HG02884 (cell line): ENCODE data around the gene OMP.

Experiments used
- ATAC-seq: cut with Tn5 transposase; IDR thresholded peaks from one replicate; pipeline ENCODE4 v1.9.1; 2021; ENCODE audit warnings: mild to moderate bottlenecking, moderate library complexity; ENCODE audit not compliant: unreplicated experiment

The OMP gene

GRCh38 chr11:77120571-77120970 lies 17.9 kb downstream of the OMP start:
- ATAC-seq, result no peak

DNA sequence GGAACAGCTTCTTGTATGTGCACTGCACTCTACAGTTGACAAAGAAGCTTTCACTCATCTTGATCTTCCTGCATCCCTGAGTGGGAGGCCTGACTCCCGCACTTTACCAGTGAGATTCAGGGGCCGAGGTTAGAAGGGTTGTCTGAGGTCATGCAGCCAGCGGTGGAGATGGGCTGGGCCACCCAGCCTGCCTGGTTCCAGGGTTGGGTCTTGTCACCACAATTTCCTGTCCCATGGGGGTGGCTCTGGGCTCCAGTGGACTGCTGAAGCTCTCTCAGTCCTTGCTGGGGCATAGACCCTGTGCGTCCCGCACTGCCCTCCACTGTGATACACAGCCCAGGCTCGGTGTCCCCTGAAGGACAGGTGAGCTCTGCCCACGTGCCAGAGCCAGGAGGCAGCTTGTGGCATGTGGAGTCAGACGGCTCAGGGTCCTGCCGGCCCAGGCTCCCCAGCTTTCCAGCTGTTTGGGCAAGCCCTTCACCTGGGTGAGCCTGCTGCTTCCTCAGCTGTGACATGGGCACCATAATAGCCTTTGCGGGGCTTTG lies 18.5 kb downstream of the OMP start:
- ATAC-seq, result no peak

DNA sequence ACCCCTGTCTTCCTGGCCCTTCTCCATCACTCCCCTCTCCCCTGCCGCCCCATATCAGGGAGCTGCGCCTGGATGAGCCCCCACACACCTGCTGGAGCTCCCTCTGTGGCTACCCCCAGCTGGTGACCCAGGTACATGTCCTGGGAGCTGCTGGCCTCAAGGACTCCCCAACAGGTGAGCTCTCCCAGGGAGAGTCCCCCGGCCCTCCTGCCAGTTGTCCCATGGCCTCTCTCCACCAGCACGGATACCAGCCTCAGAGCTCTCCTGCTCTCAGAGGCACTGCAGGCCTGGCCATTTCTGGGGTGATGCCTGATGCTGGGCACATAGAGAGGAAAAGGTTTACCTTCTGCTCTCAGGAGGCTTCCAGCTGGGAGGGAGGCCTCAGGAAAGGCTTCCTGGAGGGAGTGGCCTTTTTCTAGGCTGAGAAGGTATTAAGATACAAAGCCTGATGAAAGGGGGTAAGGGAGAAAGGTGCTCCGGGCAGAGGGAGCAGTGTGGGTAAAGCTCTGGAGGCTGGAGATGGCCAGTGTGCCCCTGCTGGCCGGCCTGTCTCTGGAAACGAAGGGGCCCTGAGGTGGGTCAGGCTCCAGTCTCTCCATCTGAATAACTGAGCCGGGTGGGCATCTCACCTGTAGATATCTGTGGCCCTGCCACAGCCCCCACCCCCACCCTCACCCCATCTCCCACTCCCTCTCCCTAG lies 19.4 kb downstream of the OMP start:
- no peak for ATAC-seq

GRCh38 chr11:77122576-77123212 lies 20.1 kb downstream of the OMP start:
- no peak for ATAC-seq

DNA sequence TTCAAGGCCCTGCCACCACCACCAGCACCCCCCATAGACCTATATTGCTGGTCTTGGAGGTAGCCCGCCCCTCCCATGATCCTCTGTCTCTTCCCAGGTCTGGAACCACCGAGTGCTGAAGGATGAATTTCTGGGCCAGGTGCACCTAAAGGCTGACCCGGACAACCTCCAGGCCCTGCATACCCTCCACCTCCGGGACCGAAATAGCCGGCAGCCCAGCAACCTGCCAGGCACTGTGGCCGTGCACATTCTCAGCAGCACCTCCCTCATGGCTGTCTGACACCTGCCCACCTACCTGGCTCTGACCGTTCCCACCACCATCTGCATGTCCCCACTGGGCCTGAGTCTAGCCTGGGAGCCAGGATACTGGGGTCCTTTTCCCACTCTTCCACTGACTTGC lies 21.0 kb downstream of the OMP start:
- ATAC-seq, result no peak

- no peak for ATAC-seq
Observed at GRCh38 chr11:77124041-77124440, 21.4 kb downstream of the OMP start.

DNA sequence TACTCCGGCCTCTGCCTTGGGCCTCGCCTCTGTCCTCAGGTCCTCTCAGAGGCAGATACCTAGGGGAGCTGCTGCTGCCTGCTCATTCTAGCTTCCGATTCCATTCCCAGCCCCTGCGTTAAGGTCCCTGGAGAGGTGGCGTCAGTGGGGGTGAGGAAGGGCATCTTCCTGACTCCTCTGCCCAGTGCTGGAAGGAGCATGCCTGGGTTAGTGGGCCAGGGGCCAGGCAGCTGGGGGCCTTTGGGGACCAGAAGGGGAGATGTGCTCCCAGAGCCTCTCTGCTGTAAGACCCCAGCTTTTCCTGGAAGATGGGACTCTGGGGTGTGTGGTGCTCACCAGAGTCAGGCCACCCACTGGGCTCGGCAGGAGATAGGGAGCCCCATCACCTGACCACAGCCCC lies 21.8 kb downstream of the OMP start:
- ATAC-seq, result no peak

DNA sequence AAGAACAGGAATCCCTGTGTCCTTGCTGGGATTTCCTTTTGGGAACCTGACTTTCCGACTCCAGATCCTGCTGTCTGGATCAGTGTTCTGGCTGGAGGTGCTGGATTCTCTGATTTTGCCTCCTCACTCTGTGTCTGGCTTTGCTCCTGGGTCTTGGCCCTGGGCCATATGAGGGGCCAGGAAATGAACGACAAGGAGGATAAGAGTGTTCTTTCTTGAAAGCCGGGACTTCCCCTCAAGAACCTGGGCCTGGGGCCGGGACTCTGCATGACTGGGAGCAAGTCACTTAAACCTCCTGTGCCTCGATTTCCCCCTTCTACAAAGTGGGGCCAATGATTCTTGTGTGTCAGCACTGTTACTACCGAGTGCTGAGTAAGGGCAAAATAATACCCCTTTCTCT lies 22.6 kb downstream of the OMP start:
- no peak for ATAC-seq

GRCh38 chr11:77125695-77126094 lies 23.1 kb downstream of the OMP start:
- ATAC-seq, result no peak

DNA sequence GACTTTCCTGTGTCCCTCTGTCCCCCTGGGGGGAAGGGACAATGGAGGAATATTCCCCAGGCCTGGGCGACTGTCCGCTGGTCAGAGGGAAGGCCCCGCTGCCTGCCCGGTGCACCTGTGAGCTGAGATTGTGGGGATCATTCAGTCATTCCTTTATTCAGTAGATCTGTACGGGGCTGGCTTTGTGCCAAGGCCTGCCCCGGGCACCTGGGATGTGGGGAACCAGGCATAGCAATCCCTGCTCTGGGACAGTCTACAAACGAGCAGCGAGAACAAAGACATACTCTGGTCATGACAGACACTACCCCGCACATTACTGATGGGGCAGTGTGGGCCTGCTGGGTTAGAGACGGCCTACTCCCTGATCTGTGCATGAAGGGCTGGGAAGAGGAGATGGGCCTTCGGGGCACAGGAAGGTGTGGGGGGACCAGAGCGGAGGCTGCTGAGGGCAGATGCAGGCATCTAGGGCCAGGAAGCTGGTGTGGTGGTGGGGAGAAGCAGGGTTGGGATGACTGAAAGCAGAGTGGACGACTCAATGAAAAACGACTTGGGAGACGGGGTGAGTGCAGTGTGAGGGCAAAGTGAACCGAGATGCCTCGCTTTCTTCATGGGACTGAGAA lies 23.6 kb downstream of the OMP start:
- ATAC-seq, result no peak

DNA sequence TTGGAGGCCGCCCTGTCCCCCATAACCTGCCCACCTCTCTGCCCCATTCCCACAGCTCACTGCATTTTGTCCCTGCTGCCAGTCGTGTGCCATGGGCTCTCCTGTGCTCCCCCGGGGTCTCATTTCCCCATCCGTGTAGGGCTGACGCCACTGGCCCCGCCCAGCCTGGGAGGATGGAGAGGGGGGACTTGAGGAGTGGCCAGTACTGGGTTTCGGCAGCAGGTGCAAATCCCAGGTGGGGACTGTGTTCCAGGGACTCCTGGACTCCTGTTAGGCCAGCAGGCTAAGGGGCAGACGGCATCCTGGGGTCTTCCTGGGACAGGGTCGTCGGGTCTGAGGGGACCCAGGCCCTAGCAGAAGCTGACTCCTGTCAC lies 24.2 kb downstream of the OMP start:
- ATAC-seq, result no peak

GRCh38 chr11:77127235-77127911 lies 24.7 kb downstream of the OMP start:
- no peak for ATAC-seq

DNA sequence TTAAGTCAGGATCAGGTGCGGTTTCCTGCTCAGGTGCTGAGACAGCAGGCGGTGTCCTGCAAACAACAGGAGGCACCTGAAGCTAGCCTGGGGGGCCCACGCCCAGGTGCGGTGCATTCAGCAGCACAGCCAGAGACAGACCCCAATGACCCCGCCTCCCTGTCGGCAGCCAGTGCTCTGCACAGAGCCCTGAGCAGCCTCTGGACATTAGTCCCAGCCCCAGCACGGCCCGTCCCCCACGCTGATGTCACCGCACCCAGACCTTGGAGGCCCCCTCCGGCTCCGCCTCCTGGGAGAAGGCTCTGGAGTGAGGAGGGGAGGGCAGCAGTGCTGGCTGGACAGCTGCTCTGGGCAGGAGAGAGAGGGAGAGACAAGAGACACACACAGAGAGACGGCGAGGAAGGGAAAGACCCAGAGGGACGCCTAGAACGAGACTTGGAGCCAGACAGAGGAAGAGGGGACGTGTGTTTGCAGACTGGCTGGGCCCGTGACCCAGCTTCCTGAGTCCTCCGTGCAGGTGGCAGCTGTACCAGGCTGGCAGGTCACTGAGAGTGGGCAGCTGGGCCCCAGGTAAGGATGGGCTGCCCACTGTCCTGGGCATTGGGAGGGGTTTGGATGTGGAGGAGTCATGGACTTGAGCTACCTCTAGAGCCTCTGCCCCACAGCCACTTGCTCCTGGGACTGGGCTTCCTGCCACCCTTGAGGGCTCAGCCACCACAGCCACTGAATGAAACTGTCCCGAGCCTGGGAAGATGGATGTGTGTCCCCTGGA lies 25.5 kb downstream of the OMP start, which contains the start of gene MYO7A:
TSS of gene MYO7A (plus strand) at position 327 of the 772 bp plus-strand sequence. CDS start 2,389 bp downstream, outside the sequence.
- ATAC-seq, result no peak

- no peak for ATAC-seq
Observed at GRCh38 chr11:77129069-77129841, 26.6 kb downstream of the OMP start.

DNA sequence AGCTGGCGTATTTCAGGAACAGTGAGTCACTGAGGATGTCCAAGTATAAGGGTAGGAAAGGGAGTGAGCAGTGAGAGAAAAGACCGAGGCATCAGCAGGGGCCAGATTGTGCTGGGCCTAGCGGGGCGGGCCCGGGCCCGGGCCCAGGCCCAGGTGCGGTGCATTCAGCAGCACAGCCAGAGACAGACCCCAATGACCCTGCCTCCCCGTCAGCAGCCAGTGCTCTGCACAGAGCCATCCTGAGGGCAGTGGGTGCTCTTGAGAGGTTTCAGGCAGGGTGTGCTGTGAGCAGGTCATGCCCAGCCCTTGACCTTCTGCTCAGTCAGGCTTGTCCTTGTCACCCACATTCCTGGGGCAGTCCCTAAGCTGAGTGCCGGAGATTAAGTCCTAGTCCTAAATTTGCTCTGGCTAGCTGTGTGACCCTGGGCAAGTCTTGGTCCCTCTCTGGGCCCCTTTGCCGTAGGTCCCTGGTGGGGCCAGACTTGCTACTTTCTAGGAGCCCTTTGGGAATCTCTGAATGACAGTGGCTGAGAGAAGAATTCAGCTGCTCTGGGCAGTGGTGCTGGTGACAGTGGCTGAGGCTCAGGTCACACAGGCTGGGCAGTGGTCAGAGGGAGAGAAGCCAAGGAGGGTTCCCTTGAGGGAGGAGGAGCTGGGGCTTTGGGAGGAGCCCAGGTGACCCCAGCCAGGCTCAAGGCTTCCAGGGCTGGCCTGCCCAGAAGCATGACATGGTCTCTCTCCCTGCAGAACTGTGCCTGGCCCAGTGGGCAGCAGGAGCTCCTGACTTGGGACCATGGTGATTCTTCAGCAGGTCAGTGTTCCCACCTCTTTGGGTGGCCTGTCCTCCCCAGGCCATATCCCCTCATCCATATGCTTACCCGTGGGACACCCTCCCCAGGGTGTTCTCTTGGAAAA lies 27.5 kb downstream of the OMP start:
- ATAC-seq, result no peak

GRCh38 chr11:77130763-77131513 lies 28.3 kb downstream of the OMP start:
- no peak for ATAC-seq

DNA sequence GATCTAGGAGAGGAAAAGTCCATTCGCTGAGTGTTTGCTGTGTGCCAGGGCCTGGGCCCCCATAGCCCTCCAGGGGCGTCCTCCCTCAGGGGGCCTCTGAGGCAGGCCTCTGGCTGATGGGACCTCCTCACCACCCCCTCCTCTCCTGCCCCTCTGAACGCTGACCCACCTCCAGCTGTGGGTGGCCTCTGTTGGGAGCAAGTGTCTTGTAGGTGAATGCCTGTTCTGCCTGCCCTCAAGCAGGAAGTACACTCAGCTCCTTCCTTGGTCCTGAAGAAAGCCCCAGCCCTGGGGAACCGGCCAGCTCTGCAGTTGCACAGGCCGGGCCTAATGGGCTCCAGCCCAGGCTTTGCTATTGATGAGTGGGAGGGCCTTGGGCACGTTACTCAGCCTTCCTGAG lies 28.9 kb downstream of the OMP start:
- ATAC-seq, result no peak

DNA sequence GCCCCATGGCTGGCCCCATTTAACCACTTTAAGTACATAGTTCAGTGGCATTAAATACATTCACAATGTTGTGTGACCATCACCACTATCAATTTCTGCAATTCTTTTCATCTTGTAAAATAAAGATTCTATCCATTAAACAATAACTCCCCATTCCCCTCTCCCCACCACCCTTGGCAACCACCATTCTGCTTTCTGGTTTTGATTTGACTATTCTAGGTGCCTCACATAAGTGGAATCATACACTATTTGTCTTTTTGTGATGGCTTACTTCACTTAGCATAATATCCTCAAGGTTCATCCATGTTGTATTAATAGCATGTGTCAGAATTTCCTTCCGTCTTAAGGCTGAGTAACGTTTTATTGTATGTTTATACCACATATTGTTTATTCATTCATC lies 32.4 kb downstream of the OMP start:
- ATAC-seq, result no peak
